OCI-LY7 (cell line): ENCODE measurements around the gene SSB.

Experiments used
- CTCF ChIP-seq: fragments of 200-600 bp; sonication (generic); conservative IDR thresholded peaks from 2 replicates; pipeline ENCODE4 v1.5.1; 2014; ENCODE audit warnings: mild to moderate bottlenecking, antibody characterized with exemption, low read length, moderate library complexity, mixed read lengths
- EZH2phosphoT487 ChIP-seq: fragments of 200-600 bp; sonication (generic); IDR thresholded peaks from 2 replicates; pipeline ENCODE4 v1.6.1; 2018; ENCODE audit warnings: low read depth, borderline replicate concordance, mild to moderate bottlenecking, mixed run types, antibody characterized with exemption, low read length, moderate library complexity, mixed read lengths

GRCh38 chr2:169756342-169756741 lies 42.3 kb upstream of the SSB start:
- no peak for TF ChIP-seq CTCF
- no peak for TF ChIP-seq EZH2phosphoT487
